Right lobe of liver (tissue), 4 donors: ENCODE results near the gene ASB3.

Experiments used
- POLR2A ChIP-seq: fragments of 450-650 bp; IDR thresholded peaks from one replicate; pipeline ENCODE4 v1.6.1; 2017; ENCODE audit warnings: antibody characterized with exemption, mild to moderate bottlenecking
- TF ChIP-seq, protein P1 (sequence below), 4 donors: fragments of 200-600 bp in 3 of 4; fragments of 450-650 bp in 1 of 4; IDR thresholded peaks; one replicate each; pipeline versions ENCODE4 v1.5.1 to v1.8.0; 2016 to 2022; ENCODE audit warnings: antibody characterized with exemption in 4 of 4, mild to moderate bottlenecking in 2 of 4
- donor health status: DM: no; HTN: no; CAD: no.
- donor health status: DM: no; HTN: no; CAD: no.
- donor health status: DM: no; HTN: yes; CAD: no.

DNA sequence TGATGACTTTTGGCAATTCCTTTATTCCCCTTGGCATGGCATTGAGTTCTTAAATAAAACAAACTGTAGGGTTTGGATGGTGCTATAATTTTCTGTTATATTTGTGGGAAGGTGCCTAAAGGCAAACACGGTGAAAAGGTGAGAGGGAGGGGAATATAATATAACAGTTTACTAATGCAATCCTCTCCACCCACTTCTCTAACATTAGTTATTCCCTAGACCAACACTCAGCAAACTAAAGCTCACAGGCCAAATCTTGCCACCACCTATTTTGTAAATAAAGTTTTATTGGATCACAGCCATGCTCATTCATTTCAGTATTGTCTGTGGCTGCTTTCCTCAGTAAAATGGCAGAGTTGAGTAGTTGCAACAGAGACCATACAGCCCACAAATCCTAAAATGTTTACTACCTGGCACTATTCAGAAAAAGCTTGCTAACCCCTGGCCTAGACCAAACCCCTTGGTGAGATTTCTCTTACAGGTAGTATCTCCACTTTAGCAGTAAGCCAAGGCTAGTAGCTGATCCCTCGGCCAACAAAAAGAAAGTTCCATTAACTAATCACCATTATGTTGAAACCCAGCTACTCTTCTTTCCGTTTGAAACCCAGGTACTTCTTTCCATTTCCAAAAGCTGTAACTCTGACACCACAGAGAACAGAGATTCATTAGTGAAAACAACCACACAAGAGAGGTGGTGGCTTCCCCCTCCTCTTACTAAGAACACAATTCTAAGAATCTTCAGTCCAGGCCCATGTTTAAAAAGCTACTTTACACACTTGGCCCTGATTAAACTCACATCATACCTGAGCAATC lies 155.2 kb downstream of the ASB3 start:
- TF ChIP-seq POLR2A, result no peak
- TF ChIP-seq, protein P1, sequence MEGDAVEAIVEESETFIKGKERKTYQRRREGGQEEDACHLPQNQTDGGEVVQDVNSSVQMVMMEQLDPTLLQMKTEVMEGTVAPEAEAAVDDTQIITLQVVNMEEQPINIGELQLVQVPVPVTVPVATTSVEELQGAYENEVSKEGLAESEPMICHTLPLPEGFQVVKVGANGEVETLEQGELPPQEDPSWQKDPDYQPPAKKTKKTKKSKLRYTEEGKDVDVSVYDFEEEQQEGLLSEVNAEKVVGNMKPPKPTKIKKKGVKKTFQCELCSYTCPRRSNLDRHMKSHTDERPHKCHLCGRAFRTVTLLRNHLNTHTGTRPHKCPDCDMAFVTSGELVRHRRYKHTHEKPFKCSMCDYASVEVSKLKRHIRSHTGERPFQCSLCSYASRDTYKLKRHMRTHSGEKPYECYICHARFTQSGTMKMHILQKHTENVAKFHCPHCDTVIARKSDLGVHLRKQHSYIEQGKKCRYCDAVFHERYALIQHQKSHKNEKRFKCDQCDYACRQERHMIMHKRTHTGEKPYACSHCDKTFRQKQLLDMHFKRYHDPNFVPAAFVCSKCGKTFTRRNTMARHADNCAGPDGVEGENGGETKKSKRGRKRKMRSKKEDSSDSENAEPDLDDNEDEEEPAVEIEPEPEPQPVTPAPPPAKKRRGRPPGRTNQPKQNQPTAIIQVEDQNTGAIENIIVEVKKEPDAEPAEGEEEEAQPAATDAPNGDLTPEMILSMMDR (IDR thresholded peaks at IDR 0.05), result no peak
